ENCODE results near the gene PTCH2.

The PTCH2 gene

DNA sequence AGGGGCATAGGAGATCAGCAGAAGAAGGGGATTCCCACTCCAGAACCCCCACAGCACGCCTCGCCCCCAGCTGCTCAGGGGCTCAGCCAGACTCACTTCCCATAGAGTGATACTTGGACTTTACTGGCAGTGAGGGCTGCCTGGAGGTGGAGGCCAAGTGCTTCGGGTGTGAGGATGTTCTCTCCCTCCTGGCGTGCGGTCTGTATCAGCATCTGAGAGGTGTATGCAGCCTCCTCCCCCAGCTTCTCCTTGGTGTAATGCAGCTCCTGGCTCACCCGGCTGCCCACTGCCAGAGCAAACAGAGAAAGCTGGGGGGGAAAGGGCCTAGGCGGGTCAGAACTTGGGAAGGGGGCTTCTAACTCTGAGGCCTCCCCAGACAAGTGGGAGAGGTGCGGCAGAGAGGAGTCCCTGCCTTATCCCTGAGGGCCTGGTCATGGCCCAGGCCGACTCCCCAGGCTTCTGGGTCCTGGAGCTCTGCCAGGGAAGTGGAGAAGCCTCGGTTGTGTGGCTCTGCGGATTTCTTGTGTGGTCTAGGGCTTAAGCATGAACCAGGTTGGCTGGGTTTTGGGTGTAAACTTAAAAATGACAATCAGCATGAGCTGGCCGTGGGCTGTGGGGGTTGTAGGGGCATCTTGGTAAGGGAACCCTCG is 10.9 kb downstream of the PTCH2 start:
- H3K9ac ChIP-seq, result no peak overlapping the region
- no peak overlapping the region for H2AFZ ChIP-seq (ENCODE audit: low read depth)
- H3K36me3 ChIP-seq (ENCODE audit: insufficient read depth), result no peaks in the 10 kb centered on the region
- no peaks in the 10 kb centered on the region for H3K79me2 ChIP-seq (ENCODE audit: insufficient read depth, low read depth)
- H3K4me3 ChIP-seq (IDR thresholded peaks at IDR 0.05; ENCODE audit: insufficient read depth, low read depth, low read length), result no peak overlapping the region
- no peak overlapping the region for H3K4me2 ChIP-seq
- TF ChIP-seq, protein P1, sequence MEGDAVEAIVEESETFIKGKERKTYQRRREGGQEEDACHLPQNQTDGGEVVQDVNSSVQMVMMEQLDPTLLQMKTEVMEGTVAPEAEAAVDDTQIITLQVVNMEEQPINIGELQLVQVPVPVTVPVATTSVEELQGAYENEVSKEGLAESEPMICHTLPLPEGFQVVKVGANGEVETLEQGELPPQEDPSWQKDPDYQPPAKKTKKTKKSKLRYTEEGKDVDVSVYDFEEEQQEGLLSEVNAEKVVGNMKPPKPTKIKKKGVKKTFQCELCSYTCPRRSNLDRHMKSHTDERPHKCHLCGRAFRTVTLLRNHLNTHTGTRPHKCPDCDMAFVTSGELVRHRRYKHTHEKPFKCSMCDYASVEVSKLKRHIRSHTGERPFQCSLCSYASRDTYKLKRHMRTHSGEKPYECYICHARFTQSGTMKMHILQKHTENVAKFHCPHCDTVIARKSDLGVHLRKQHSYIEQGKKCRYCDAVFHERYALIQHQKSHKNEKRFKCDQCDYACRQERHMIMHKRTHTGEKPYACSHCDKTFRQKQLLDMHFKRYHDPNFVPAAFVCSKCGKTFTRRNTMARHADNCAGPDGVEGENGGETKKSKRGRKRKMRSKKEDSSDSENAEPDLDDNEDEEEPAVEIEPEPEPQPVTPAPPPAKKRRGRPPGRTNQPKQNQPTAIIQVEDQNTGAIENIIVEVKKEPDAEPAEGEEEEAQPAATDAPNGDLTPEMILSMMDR (conservative IDR thresholded peaks at IDR 0.05; ENCODE audit: low read depth, low read length), result no peak
- no peak overlapping the region for H3K27ac ChIP-seq
- no peaks in the 10 kb centered on the region for H4K20me1 ChIP-seq (ENCODE audit: insufficient read depth)
- no peaks in the 10 kb centered on the region for H3K27me3 ChIP-seq (ENCODE audit: insufficient read depth, low read depth)
- peaks cover 8% of the 10 kb centered on the region for H3K4me1 ChIP-seq (ENCODE audit: low read depth, poor library complexity, severe bottlenecking)

DNA sequence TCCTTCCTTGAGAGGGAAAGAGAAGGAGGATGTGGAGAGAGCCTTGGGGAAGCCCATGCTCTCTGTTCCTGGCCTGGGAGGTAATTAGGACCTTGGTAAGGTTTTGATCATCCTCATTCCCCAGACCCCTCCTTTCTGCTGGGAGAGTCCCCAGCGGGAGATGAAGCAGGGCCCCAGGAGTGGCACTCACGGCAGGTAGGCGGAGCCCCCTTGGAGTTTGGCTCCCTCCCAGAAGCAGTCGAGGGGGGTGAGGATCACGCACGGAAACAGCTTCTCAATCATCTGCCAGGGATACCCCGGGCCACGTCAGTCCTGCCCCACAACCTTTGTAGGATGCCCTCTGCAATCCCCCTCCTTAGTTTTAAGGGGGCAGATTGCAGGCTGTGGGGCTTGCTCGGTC is 11.5 kb downstream of the PTCH2 start:
- Histone ChIP-seq H3K4me2 (no peak overlapping the region), H3K27ac (no peak overlapping the region), H3K9ac (no peak overlapping the region; the same call in 1 of the 2 replicates), H3K4me3 (IDR thresholded peaks at IDR 0.05; ENCODE audit: insufficient read depth, low read depth, low read length) (no peak overlapping the region), H3K36me3 (ENCODE audit: insufficient read depth) (no peaks in the 10 kb centered on the region), H4K20me1 (ENCODE audit: insufficient read depth) (no peaks in the 10 kb centered on the region), H3K79me2 (ENCODE audit: insufficient read depth, low read depth) (no peaks in the 10 kb centered on the region), H2AFZ (ENCODE audit: low read depth) (no peak overlapping the region), H3K4me1 (ENCODE audit: low read depth, poor library complexity, severe bottlenecking) (peaks cover 8% of the 10 kb centered on the region), H3K27me3 (ENCODE audit: insufficient read depth, low read depth) (no peaks in the 10 kb centered on the region)
- TF ChIP-seq, protein P1 (conservative IDR thresholded peaks at IDR 0.05; ENCODE audit: low read depth, low read length), result no peak

DNA sequence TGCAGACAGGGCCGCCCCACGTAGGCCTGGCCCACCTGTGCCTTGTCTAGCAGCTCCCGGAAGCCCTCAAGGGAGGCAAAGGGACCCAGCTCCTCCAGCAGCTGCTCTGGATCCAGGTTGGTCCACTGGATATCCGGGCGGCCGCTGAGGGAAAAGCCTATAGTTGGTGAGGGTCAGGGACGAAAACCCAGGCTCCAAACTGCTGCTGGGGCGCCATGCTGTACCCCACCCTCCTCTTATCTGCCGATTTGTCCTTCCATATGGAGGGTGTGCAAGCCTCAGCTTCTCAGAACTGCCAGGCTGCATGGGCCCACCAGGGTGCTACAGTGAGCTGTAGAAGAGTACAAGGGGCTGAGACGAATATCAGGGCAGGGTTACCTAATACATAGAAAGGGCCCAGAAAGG is 12.2 kb downstream of the PTCH2 start:
- Histone ChIP-seq H4K20me1 (ENCODE audit: insufficient read depth) (no peaks in the 10 kb centered on the region), H3K4me3 (IDR thresholded peaks at IDR 0.05; ENCODE audit: insufficient read depth, low read depth, low read length) (no peak overlapping the region), H3K79me2 (ENCODE audit: insufficient read depth, low read depth) (no peaks in the 10 kb centered on the region), H3K27ac (no peak overlapping the region), H3K27me3 (ENCODE audit: insufficient read depth, low read depth) (no peaks in the 10 kb centered on the region), H3K4me1 (ENCODE audit: low read depth, poor library complexity, severe bottlenecking) (peaks cover 4% of the 10 kb centered on the region), H3K4me2 (no peak overlapping the region), H3K9ac (no peak overlapping the region; the same call in 1 of the 2 replicates), H2AFZ (ENCODE audit: low read depth) (no peak overlapping the region), H3K36me3 (ENCODE audit: insufficient read depth) (no peaks in the 10 kb centered on the region)
- TF ChIP-seq, protein P1 (conservative IDR thresholded peaks at IDR 0.05; ENCODE audit: low read depth, low read length), result no peak

DNA sequence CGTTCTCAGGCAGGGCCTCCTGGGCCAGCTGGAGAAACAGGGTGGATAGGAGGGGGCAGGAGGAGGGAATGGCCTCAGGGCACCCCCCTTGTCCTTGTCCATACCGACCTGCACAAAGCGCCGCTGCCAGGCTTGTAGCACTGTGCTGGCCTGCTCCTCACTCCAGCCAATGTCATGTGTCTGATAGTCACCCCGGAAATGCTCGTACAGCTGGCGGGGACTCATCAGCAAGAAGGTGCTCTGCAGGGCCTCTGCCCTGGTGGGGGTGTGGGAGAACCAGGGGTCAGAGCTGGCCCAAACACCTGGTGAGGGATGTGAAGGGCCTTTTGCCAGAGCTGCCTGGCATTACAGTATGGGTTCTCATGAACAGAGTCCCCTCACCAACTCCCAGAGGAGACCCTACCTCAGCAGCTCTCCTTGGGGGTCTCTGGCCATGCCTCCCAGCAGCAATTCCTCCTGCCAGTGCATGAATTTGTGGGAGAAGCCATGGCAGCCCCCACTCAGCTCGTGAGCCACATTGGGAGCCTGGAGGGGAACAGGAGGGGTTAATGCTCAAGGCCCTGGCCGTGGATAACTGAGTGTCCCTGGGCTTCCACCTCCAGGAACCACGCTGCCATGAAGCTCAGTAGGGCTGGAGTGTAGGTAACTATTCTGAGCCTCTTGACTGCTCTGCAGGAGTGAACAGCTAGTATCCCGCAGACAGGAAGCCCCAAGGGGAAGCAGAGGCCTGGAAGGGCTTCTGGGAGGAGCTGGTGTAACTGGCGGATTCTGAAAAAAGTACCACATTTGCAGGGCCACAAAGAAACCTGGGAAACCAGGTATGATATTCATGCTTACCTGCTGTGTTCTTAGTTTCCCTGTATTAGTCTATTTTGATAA is 13.3 kb downstream of the PTCH2 start:
- Histone ChIP-seq H3K9ac (no peak overlapping the region), H3K4me1 (ENCODE audit: low read depth, poor library complexity, severe bottlenecking) (no peaks in the 10 kb centered on the region), H3K4me3 (IDR thresholded peaks at IDR 0.05; ENCODE audit: insufficient read depth, low read depth, low read length) (no peak overlapping the region), H3K27ac (no peak overlapping the region), H2AFZ (ENCODE audit: low read depth) (no peak overlapping the region), H3K4me2 (no peak overlapping the region), H3K36me3 (ENCODE audit: insufficient read depth) (no peaks in the 10 kb centered on the region), H3K27me3 (ENCODE audit: insufficient read depth, low read depth) (no peaks in the 10 kb centered on the region), H3K79me2 (ENCODE audit: insufficient read depth, low read depth) (no peaks in the 10 kb centered on the region), H4K20me1 (ENCODE audit: insufficient read depth) (no peaks in the 10 kb centered on the region)
- TF ChIP-seq, protein P1 (conservative IDR thresholded peaks at IDR 0.05; ENCODE audit: low read depth, low read length), result no peak
